Smooth muscle cell (in vitro differentiated cells): Measurements from ENCODE around the gene HIVEP3. TPM values are rescaled to one million over a fixed set of nuclear protein-coding genes. Genes with fewer than 3 reads are reported as not detected.
"Not testable (repeated sequence)": the region's sequence is repeated elsewhere in the genome, so short reads cannot be mapped to it uniquely, and the experiment has no call there.

ENCODE experiments used
- DNase-seq: peaks from one replicate; lab custom pipeline; 2025; ENCODE audit not compliant: unreplicated experiment; lab: John Stamatoyannopoulos, UW
- H2AFZ ChIP-seq: fragments of 200-600 bp; sonication (generic); 2 replicates; pipeline ENCODE4 v1.6.0; 2016; ENCODE audit warnings: antibody characterized with exemption, low read depth, mild to moderate bottlenecking
- H3F3A ChIP-seq: fragments of 200-600 bp; sonication (generic); 2 replicates; pipeline ENCODE4 v1.6.0; 2017; ENCODE audit warnings: antibody characterized with exemption, low read depth
- H3K27ac ChIP-seq: fragments of 200-600 bp; sonication (generic); 2 replicates; pipeline ENCODE4 v1.5.1; 2016; ENCODE audit warnings: low read depth, mild to moderate bottlenecking
- H3K27me3 ChIP-seq: fragments of 200-600 bp; sonication (generic); 2 replicates; pipeline ENCODE4 v1.6.1; 2016; ENCODE audit warnings: low read depth, mild to moderate bottlenecking
- H3K36me3 ChIP-seq: fragments of 200-600 bp; sonication (generic); 2 replicates; pipeline ENCODE4 v1.5.1; 2016; ENCODE audit warnings: low read depth
- H3K4me1 ChIP-seq: fragments of 200-600 bp; sonication (generic); 2 replicates; pipeline ENCODE4 v1.5.1; 2016; ENCODE audit warnings: low read depth
- H3K4me2 ChIP-seq: fragments of 200-600 bp; sonication (generic); 2 replicates; pipeline ENCODE4 v1.6.0; 2016; ENCODE audit warnings: mild to moderate bottlenecking
- H3K4me3 ChIP-seq: fragments of 200-600 bp; sonication (generic); 2 replicates; pipeline ENCODE4 v1.5.1; 2016; ENCODE audit warnings: mild to moderate bottlenecking
- H3K79me2 ChIP-seq: fragments of 200-600 bp; sonication (generic); 2 replicates; pipeline ENCODE4 v1.6.0; 2016; ENCODE audit warnings: low read depth, mild to moderate bottlenecking
- H3K9ac ChIP-seq: fragments of 200-600 bp; sonication (generic); 2 replicates; pipeline ENCODE4 v1.6.0; 2016; ENCODE audit warnings: low read depth
- H3K9me3 ChIP-seq: fragments of 200-600 bp; sonication (generic); replicated peaks from 2 replicates; pipeline ENCODE4 v1.5.1; 2016; ENCODE audit warnings: low read depth
- H4K20me1 ChIP-seq: fragments of 200-600 bp; sonication (generic); 2 replicates; pipeline ENCODE4 v1.6.0; 2016; ENCODE audit warnings: low read depth
- CTCF ChIP-seq: fragments of 200-600 bp; sonication (generic); IDR thresholded peaks from 2 replicates; pipeline ENCODE4 v1.5.1; 2017; ENCODE audit warnings: borderline replicate concordance, mild to moderate bottlenecking, antibody characterized with exemption; ENCODE audit not compliant: insufficient read depth, poor library complexity, severe bottlenecking
- whole genome bisulfite sequencing: methylation state at CpG from one replicate; pipeline ENCODE4 v1.1.7; 2016; ENCODE audit warnings: low lambda C conversion rate; 5-methylcytosine and 5-hydroxymethylcytosine counted together
- polyA plus RNA-seq: library from polyadenylated mRNA; unstranded; fragments of >200 nt; fragmentation: Nextera tagmentation; extraction: Ambion mirVana; gene quantifications from 2 replicates; pipeline ENCODE4 v1.2.1, GENCODE V29; 2016
- total RNA-seq: library from RNA; depleted of rRNA; stranded (reverse); fragments of >200 nt; gene quantifications from 2 replicates; pipeline ENCODE4 v1.2.3, GENCODE V29; 2014

Gene HIVEP3
- total and polyA plus RNA-seq, 2 experiments from 2014 or later, result 2.1 to 6.4 TPM

- H4K20me1 ChIP-seq, result no peaks in the 10 kb centered on the region
- no peaks in the 10 kb centered on the region for H3F3A ChIP-seq
- no peaks in the 10 kb centered on the region for H3K27me3 ChIP-seq
- no peaks in the 10 kb centered on the region for H3K79me2 ChIP-seq
- H3K4me2 ChIP-seq, result no peak overlapping the region
- no peak overlapping the region for H3K9ac ChIP-seq
- H3K4me3 ChIP-seq, result no peak overlapping the region
- peaks cover 11% of the 10 kb centered on the region for H3K36me3 ChIP-seq
- no peak overlapping the region for H2AFZ ChIP-seq
- H3K27ac ChIP-seq, result no peak overlapping the region
- H3K9me3 ChIP-seq, result no peaks in the 10 kb centered on the region
- no peaks in the 10 kb centered on the region for H3K4me1 ChIP-seq
- no peak for TF ChIP-seq CTCF
- WGBS, result 80% methylated on average over 3 of the region's 3 CpGs
- no peak for DNase-seq
Observed at GRCh38 chr1:41558761-41559171, 360.0 kb downstream of the HIVEP3 start.

- H3F3A ChIP-seq, result no peaks in the 10 kb centered on the region
- 89% methylated on average over 13 of the region's 13 CpGs for WGBS
- no peaks in the 10 kb centered on the region for H4K20me1 ChIP-seq
- no peaks in the 10 kb centered on the region for H3K9me3 ChIP-seq
- no peak for TF ChIP-seq CTCF
- H3K9ac ChIP-seq, result no peak overlapping the region
- no peaks in the 10 kb centered on the region for H3K79me2 ChIP-seq
- H3K27me3 ChIP-seq, result no peaks in the 10 kb centered on the region
- H3K4me3 ChIP-seq, result no peak overlapping the region
- H3K27ac ChIP-seq, result no peak overlapping the region
- H3K36me3 ChIP-seq, result peaks cover 11% of the 10 kb centered on the region
- no peak overlapping the region for H3K4me2 ChIP-seq
- DNase-seq, result no peak
- no peaks in the 10 kb centered on the region for H3K4me1 ChIP-seq
- H2AFZ ChIP-seq, result no peak overlapping the region
Observed at GRCh38 chr1:41557751-41558455, 360.8 kb downstream of the HIVEP3 start.

GRCh38 chr1:41554746-41555145 is 364.0 kb downstream of the HIVEP3 start:
- not testable (repeated sequence) for H3K4me3 ChIP-seq, H3F3A ChIP-seq, H4K20me1 ChIP-seq, H3K9me3 ChIP-seq, H3K4me2 ChIP-seq, H3K4me1 ChIP-seq, DNase-seq, H3K79me2 ChIP-seq, H2AFZ ChIP-seq, H3K27me3 ChIP-seq, H3K27ac ChIP-seq, H3K9ac ChIP-seq
- peaks cover 11% of the 10 kb centered on the region for H3K36me3 ChIP-seq
- WGBS, result 89% methylated on average over 5 of the region's 5 CpGs

- WGBS, result 88% methylated on average over 7 of the region's 7 CpGs
- no peak for TF ChIP-seq CTCF
- no peaks in the 10 kb centered on the region for H3K9me3 ChIP-seq
- H3K9ac ChIP-seq, result no peak overlapping the region
- no peaks in the 10 kb centered on the region for H3K27me3 ChIP-seq
- no peaks in the 10 kb centered on the region for H4K20me1 ChIP-seq
- H3F3A ChIP-seq, result no peaks in the 10 kb centered on the region
- H3K4me3 ChIP-seq, result no peak overlapping the region
- peaks cover 7% of the 10 kb centered on the region for H3K4me1 ChIP-seq
- H2AFZ ChIP-seq, result no peak overlapping the region
- DNase-seq, result no peak
- H3K36me3 ChIP-seq, result no peaks in the 10 kb centered on the region
- H3K27ac ChIP-seq, result no peak overlapping the region
- H3K79me2 ChIP-seq, result no peaks in the 10 kb centered on the region
- no peak overlapping the region for H3K4me2 ChIP-seq
Observed at GRCh38 chr1:41547781-41548560, 370.8 kb downstream of the HIVEP3 start.
